GM18520 (cell line): ENCODE measurements around the gene IL32.

Source experiments
- ATAC-seq: cut with Tn5 transposase; IDR thresholded peaks from one replicate; pipeline ENCODE4 v1.9.1; 2021; ENCODE audit not compliant: unreplicated experiment

IL32 gene

DNA sequence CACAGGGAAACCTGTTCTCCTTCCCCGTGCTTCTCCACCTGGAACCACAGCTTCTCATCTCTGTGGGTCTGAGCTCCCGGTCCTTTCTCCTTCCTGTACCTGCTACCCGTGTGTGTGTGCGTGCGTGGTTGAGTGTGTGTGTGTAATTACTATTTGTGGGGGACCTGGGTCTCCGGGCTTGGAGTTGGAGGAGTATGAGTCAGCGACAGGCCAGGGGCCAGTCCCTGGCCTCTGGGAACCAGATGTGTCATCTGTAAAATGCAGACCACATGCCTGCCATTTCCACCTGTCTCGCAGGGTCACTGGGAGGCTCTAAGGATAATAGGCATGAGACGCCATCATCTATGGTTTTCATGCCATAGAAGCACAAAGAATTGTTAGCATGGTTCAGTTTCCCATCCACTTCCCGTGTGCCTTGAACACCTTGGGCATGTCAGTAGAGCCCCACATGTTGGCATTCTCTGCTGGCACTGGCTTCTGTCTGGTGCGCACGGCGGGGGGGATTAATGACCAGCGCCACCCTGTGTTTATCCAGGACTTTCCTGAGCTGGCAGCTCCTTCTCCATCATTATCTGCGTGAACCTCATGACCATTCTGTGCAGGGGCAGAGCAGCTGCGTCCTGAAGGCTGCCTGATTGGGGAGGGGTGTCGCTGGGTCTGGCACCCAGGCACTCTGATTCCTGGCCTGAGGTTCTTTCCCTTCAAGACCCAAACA lies 48.5 kb downstream of the IL32 start:
- no peak for ATAC-seq

DNA sequence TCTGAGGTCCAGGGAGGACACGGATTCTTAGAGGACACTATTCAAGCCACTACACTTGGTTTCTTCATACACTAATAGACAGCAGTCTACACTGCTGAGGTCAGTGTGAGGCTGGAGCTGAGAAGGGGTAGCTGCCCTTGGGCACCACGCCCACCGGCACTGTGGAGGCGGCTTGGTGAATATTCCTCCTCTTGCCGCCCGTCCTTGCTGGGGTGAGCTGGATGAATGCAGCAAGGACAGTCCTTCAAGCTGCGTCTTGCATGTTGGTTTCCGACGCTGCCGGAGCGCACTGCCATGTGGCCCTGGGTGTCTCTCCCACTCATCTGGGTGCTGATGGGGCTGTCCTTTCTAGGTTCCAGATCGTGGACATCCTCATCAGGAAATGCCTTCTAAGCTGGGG lies 49.6 kb downstream of the IL32 start:
- ATAC-seq: no peak

DNA sequence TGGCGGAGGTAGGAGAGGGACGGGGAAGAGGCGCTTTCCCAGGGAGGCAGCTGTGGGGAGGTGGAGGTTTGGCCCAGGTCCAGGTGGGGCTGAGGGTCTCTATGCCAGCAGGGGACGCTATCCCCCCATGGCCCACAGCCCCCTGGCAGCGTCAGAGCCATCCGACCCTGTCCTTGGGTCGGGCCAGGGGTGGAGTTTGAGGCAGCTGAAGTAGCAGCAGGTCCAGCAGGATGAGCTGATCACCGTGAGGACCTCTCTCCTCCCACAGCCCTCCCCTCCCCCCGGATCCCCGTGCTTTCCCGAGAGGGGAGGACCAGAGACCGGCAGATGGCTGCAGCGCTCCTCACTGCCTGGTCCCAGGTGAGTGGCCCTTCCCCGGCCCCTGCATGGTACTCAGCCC lies 50.1 kb downstream of the IL32 start:
- ATAC-seq: no peak

DNA sequence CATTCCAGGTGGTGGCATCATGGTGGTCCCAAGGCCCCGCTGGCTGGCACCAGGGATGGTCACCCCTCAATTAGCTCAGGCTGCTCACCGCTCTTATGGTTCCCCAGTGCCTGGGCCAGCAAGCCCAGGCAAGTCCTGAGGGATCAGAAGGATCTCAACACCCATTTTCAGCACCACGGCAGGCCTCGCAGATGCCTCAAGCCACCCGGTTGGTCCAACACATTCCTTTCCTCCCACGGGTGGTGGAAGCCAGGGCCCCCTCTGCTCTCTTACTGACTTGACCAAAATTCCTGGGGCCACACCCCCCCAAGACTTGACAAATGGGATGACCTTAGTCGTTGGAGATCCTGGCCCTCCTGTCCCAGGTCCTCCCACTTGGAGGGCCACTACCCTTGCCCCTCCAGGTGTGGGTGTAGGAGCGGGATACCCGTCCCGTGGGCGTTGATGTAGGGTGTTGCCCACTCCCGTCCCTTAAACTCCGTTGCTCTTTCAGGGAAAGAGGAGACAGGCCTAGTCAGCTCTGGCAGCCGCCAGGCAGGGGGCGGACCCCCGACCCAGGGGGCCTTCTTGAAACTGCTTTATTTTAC lies 52.9 kb downstream of the IL32 start:
- ATAC-seq: no peak

DNA sequence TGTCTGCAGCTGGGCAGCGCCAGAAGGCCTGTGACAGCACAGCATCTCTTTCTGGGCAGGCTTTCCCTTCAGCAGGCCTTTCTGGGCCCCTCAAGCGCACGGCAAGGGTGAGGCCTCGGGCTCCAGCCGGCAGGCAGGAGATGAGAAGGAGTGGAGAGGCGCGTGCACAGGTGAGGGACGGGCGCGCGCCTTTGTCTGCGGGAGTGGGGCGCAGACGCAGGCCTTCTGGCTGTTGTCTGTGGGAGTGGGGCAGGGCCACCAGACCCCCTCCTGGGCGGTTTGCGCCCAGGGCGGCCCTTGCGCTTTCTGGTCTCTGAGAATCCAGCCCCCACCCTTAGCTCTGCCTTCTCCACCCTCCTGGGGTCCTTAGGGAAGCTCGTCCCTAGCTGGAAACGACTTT lies 53.4 kb downstream of the IL32 start:
- no peak for ATAC-seq
